Kidney capillary endothelial cell (primary cell): ENCODE results near the gene SLC25A51.

ENCODE experiments used
- DNase-seq: peaks from one replicate; pipeline ENCODE4 v3.0.0-alpha.2; 2018; ENCODE audit warnings: low spot score

Gene SLC25A51

GRCh38 chr9:37903647-37904444 is at the start of gene SLC25A51:
Gene SLC25A51, minus strand, starts transcription at chr9:37904127. Its CDS starts 15,577 bp downstream, at chr9:37888550.
- DNase-seq: peak; percentile 83

- no peak for DNase-seq
These were observed 49.4 kb upstream of the SLC25A51 start for GRCh38 chr9:37953206-37953774.

- DNase-seq: no peak
These were observed 48.8 kb upstream of the SLC25A51 start for GRCh38 chr9:37952731-37953130.

DNA sequence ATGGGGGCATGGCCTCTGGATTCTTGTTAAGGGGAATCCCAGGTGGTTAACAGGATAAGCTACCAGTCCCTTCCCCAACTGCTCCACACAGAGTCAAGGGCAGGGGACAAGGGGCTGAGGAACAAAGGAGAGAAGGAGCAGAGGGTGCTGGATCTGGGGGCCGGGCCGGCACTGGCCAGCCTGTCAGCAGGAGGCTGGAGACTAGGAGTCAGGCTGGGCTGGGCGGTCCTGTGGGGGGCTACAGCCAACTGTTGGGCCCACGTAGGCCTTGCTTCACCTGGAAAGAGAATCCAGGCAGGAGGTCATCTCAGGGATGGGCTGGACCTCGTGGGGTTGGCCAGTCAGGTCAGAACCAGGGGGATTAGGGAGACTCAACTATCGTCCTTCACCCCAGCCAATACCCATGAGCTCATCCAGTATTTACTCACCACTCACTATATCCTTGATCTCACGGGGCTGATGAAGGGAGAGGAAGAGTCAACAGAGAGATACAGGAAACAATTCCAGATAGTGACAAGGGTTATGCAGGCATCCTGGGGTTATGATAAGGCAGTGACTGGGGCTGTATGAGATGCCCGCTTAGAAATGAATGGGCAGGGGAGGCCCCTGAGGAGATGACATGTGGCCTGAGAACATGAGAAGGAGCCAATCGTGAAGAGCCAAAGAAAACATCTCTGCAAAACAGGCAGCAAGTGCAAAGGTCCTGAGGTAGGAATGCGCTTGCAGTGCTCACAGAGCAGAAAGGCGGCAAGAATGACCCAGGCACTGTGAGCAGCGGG is 47.9 kb upstream of the SLC25A51 start:
- DNase-seq: no peak

DNA sequence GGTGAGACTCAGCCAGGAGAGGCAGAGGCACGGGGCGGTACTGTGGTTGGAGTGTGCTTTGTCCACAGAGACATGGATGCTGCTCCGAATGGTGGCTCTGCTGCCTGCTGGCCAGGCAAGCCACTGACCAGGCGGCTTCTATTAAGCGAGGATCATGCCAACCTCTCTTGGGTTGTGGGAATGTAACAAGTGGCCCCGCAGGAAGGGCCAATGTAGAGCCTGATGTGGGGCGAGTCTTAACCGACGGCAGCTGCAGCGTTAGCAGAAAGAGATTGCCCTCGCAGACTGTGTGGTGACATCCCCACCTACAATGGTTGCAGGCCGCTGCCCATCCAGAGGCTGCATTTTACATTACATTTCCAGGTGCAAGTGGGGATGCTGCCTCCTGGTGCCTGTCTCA is 46.6 kb upstream of the SLC25A51 start:
- DNase-seq: no peak

DNA sequence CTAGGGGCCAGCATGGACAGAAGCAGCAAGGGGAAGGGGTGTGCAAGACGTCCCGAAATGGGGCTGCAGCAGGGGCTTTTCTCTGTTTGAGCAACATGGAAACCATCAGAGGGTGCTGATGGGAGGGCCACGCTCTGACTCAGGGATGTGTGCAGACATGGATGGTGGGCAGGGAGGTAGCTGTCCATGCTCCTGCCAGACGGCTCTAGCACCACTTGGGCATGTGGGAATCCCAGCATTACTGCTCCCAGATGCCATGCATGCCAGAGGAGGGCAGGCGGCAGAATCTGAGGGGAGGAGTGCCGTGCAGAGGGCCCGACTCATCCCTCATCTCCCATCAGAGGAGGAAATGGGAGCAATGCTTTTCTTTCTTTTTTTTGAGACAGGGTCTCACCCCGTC is 45.6 kb upstream of the SLC25A51 start:
- no peak for DNase-seq

GRCh38 chr9:37948417-37948980 is 44.6 kb upstream of the SLC25A51 start:
- no peak for DNase-seq

GRCh38 chr9:37947977-37948376 is 44.0 kb upstream of the SLC25A51 start:
- no peak for DNase-seq

- DNase-seq: no peak
These were observed 43.5 kb upstream of the SLC25A51 start for GRCh38 chr9:37947471-37947870.

DNA sequence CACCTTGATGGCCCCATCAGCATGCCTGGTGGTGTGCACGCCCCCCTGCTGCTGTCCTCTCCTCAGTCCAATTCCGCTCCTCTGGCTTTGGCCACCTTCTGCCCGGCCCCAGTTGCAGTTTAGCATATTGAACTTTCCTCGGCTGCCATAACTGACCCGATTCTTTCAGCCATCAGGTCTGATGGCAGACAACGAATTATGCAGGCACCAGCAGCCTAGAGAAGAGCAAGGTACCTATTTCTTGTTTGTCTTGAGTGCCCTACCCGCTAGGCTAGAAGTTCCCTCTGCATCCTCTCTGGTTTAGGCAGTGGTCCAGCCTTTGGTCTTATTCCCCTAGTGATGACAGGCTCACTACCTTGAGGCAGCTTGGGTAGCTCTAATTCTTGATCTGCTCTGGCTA is 43.0 kb upstream of the SLC25A51 start:
- DNase-seq: no peak

GRCh38 chr9:37946041-37946440 is 42.1 kb upstream of the SLC25A51 start:
- DNase-seq: no peak

GRCh38 chr9:37944671-37945481 is 40.9 kb upstream of the SLC25A51 start:
- DNase-seq: no peak

DNA sequence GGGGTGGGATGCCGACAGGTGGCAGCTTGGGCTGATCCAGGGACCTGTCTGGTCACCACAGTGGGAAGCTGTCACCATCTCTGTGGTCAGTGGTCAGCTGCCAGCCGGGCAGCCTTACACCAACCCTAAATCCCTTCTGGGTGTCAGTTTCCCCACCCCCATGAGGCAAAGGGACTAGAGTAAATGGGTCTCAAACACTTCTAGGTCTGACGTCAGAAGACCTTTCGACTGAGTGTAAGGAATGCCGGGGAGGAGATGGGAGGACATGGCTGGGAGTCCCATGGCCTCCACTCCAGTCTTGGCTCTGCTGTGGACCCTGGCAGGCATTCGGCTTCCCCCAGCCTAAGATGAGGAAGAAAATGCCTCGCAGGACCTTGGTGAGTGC is 40.3 kb upstream of the SLC25A51 start:
- DNase-seq: no peak

DNA sequence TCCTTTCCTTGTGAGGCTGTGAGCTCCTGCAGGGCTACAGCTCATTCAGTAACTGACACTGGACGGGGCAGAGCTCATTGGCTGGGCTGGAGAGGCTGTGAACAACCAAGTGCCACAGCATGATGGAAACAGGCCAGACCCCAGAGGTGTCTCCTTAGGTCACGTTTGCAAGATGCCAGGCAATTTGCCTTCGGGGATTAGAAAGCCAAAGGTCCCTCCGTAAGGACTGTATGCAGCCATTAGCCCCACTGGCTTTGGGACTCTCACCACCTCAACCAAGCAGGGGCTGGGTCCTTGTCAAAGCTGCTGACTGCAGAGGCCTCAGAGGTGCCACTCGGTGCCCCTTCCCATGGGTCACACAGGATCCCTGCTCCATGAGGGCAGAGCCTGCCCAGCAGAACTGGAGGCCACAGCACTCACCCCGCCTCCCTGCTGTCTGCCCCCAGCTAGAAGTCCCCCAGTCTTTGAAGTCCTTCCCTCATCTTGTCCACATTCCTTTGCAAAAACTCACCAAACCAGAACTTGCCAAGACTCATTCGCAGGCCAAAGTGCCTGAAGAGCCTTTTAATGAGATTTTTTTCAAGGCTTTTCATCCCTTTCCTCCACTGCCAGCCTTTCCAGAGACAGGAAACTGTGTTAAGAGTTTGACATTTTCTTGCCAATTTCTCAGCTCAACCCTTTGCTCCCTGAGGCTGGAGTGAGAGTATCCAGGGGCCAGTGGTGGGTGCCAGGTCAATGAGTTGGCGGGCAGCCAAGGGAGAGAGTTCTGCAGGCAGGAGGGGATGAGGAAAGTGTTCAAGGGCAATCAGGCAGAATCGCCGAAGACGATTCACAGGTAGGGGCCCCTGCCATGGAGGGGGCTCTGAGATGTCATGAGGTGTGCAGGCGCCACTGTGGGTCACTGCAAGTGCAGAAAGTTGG is 39.7 kb upstream of the SLC25A51 start:
- no peak for DNase-seq

GRCh38 chr9:37942621-37943344 is 38.9 kb upstream of the SLC25A51 start:
- DNase-seq: no peak

GRCh38 chr9:37941253-37941652 is 37.3 kb upstream of the SLC25A51 start:
- no peak for DNase-seq

GRCh38 chr9:37939575-37940095 is 35.7 kb upstream of the SLC25A51 start:
- DNase-seq: no peak

- DNase-seq: peak; percentile 92
These were observed 34.4 kb upstream of the SLC25A51 start for GRCh38 chr9:37938121-37938891.

- no peak for DNase-seq
These were observed 33.4 kb upstream of the SLC25A51 start for GRCh38 chr9:37937366-37937765.
